GM21529 (cell line): ENCODE data around the gene NBEA.

Experiments used
- ATAC-seq: cut with Tn5 transposase; IDR thresholded peaks from one replicate; pipeline ENCODE4 v1.9.1; 2021; ENCODE audit not compliant: unreplicated experiment

The NBEA gene

GRCh38 chr13:35260316-35260715 is 318.2 kb downstream of the NBEA start:
- ATAC-seq = no peak

- ATAC-seq = no peak
Observed at GRCh38 chr13:35266412-35266811, 324.3 kb downstream of the NBEA start.

- ATAC-seq = no peak
Observed at GRCh38 chr13:35278917-35279316, 336.8 kb downstream of the NBEA start.

- ATAC-seq = no peak
Observed at GRCh38 chr13:35279500-35279899, 337.4 kb downstream of the NBEA start.

- no peak for ATAC-seq
Observed at GRCh38 chr13:35283856-35284255, 341.8 kb downstream of the NBEA start.

GRCh38 chr13:35285677-35286076 is 343.6 kb downstream of the NBEA start:
- ATAC-seq = no peak

GRCh38 chr13:35292329-35292728 is 350.3 kb downstream of the NBEA start:
- no peak for ATAC-seq

- no peak for ATAC-seq
Observed at GRCh38 chr13:35293579-35294226, 351.6 kb downstream of the NBEA start.

- no peak for ATAC-seq
Observed at GRCh38 chr13:35309706-35310105, 367.6 kb downstream of the NBEA start.

GRCh38 chr13:35332134-35332533 is 390.1 kb downstream of the NBEA start:
- no peak for ATAC-seq

- ATAC-seq = no peak
Observed at GRCh38 chr13:35333157-35333556, 391.1 kb downstream of the NBEA start.

- no peak for ATAC-seq
Observed at GRCh38 chr13:35342440-35342839, 400.4 kb downstream of the NBEA start.

GRCh38 chr13:35343417-35343816 is 401.3 kb downstream of the NBEA start:
- ATAC-seq = no peak

- no peak for ATAC-seq
Observed at GRCh38 chr13:35345992-35346391, 403.9 kb downstream of the NBEA start.

- no peak for ATAC-seq
Observed at GRCh38 chr13:35346494-35346893, 404.4 kb downstream of the NBEA start.

- ATAC-seq = no peak
Observed at GRCh38 chr13:35347679-35348205, 405.7 kb downstream of the NBEA start.

- ATAC-seq = peak; percentile 42
Observed at GRCh38 chr13:35349052-35349451, 407.0 kb downstream of the NBEA start.

- ATAC-seq = peak; percentile 91
Observed at GRCh38 chr13:35349673-35350278, 407.7 kb downstream of the NBEA start.

- no peak for ATAC-seq
Observed at GRCh38 chr13:35354285-35354684, 412.2 kb downstream of the NBEA start.

GRCh38 chr13:35354882-35355281 is 412.8 kb downstream of the NBEA start:
- no peak for ATAC-seq

GRCh38 chr13:35356572-35356971 is 414.5 kb downstream of the NBEA start:
- no peak for ATAC-seq

- ATAC-seq = no peak
Observed at GRCh38 chr13:35365883-35366282, 423.8 kb downstream of the NBEA start.

GRCh38 chr13:35367586-35367985 is 425.5 kb downstream of the NBEA start:
- no peak for ATAC-seq
